NCI-H524 (cell line): Measurements from ENCODE around the gene ARFIP2.
A peak's percentile ranks its signal among the peaks of the same experiment; 100 is the strongest.

ENCODE experiments used
- DNase-seq, 2 experiments: peaks; one replicate each; lab custom pipeline; 2025; lab: John Stamatoyannopoulos, UW

The ARFIP2 gene

DNA sequence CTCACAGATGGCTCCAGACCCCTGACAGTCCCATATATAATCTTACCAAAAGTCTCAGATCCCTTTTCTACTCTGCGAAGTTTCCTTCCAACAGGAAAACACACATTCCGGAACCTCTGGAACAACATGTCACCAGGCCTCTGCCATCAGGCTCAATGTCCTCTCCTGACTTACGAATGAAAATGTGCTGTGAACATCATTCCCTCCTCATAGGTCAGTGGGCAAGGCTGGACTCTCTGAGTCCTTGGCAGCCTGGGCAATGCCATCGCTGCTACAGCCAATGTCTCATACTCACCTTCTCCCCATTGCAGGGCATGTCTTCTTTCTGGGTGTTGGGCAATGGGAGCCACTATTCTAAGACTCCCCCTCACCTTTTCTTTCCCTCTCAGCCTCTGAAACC is 38.7 kb downstream of the ARFIP2 start:
- no peak for DNase-seq

DNA sequence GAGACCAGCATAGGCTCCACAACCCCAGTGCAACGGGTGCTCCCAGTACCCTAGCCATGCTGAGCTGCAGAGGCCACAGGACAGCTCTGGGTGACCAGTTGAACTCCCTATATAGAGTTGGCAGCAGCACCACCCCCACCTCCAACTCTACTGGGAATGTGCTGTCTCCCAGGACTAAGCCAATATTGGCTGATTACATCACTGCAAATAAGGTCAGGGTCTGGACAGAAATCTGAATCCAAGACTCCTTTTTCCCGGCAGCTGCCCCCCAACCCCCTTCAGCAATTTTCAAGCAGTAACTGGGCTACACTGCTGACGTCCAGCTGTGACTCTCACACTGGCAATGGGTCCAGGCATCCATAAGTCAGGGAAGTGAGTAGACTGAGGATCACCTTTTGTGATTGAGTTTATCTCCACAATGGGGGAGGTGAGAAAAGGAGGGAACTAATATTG is 40.2 kb downstream of the ARFIP2 start, which contains the start of gene HPX:
Gene HPX (minus strand): TSS at position 82 of the 453 bp plus-strand sequence. CDS start 24 bp downstream, at position 58.
- DNase-seq: no peak

- DNase-seq: peak in 1 of 2 experiments; percentile 49
These were observed 42.1 kb downstream of the ARFIP2 start for GRCh38 chr11:6438979-6439571.

DNA sequence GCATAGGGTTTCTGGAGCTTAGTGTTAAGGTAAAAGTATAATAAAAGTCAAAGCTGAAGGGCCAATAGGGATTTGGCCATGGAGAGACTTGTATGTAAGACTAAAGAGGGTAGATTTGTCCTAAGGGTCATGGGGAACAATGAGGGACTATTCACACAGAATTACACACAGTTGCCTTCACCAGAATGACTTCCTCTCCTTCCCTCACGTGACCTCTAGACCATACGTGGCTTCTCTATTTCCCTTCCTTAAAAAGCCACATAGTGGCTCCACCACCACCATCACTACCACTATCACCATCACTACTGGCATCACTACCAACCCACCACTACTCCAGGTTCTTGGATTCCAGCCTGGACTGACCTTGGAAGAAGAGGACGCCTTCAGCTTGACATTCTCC is 43.1 kb downstream of the ARFIP2 start:
- DNase-seq: no peak

DNA sequence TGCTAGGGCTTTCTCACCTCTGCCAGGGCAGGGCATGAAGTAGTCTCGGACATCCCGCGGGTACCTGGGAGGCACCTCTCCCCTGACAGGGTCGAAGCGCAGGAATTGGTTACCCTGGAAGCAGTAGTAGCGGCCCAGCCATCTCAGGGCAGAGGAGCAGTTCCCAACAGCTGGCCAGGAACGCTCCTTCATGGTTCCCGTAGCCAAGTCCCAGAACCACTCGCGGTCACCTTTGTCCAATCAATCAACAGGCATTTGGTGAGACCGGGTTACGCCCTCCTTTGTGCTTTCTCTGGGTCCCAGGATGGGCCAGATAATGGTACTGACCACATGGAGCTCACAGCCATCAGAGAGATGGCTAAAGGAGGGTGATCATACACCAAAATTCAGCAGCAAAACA is 43.7 kb downstream of the ARFIP2 start:
- DNase-seq: no peak

- DNase-seq: no peak
These were observed 47.0 kb downstream of the ARFIP2 start for GRCh38 chr11:6433998-6434660.

- DNase-seq: no peak
These were observed 49.3 kb downstream of the ARFIP2 start for GRCh38 chr11:6431861-6432260.

DNA sequence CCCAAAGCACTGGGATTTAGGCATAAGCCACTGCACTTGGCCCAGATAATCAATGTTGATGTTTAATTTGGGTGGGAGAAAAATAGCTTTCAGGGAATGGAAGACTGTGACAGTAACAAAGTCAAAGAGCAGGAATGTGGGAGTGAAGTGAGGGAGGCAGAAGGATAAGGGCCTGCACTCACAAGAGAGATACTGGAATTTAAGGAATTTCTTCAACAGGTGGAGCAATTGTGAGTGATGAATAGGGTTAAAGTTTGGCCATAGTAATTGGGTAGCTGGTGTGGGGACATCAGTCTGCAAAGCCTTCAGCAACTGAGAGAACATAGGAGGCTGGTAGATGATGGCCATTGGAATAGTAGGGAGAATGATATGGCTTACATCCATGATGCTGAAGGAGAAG is 53.6 kb downstream of the ARFIP2 start:
- no peak for DNase-seq
